ENCODE measurements around the gene MAF. TPM values are rescaled to one million over a fixed set of nuclear protein-coding genes. Genes with fewer than 3 reads are reported as not detected.

The MAF gene
- 0.26 to 0.46 TPM (median 0.40 TPM) in 5 replicates for total RNA-seq (2022; extraction: Qiagen RNA extraction)

DNA sequence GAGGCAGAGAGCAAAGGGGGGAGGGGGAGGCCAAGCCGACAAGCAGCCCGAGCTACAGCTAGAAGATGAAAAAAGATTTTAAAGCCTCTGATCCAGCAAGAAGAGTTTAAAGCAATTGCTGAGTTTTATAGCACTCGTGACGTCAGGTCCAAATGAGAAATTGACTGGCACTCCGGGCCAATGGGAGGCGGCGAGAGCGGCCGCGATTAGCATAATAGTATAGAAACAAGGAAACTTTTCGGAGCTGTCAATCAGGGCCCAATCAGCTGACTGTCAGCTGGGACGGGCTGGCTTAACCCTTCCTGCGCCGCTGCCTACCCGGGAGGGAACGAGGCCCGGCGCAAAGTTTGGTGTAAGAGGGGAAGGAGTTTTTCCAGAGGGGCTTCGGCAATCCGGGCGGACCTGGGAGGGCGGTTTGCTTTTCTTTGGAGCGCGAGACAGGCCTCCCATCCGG, at the start of gene MAF:
MAF (minus strand) TSS at position 100 of the 454 bp plus-strand sequence. CDS start 835 bp downstream, outside the sequence.

Data from A549 treated with dexamethasone at 1 μM for 4 hours (cell line).